ENCODE data around the gene MYO1B. TPM values are rescaled to one million over a fixed set of nuclear protein-coding genes. Genes with fewer than 3 reads are reported as not detected.

MYO1B gene
- total RNA-seq, 1 donor from 2014 or later, result 67.7 TPM

DNA sequence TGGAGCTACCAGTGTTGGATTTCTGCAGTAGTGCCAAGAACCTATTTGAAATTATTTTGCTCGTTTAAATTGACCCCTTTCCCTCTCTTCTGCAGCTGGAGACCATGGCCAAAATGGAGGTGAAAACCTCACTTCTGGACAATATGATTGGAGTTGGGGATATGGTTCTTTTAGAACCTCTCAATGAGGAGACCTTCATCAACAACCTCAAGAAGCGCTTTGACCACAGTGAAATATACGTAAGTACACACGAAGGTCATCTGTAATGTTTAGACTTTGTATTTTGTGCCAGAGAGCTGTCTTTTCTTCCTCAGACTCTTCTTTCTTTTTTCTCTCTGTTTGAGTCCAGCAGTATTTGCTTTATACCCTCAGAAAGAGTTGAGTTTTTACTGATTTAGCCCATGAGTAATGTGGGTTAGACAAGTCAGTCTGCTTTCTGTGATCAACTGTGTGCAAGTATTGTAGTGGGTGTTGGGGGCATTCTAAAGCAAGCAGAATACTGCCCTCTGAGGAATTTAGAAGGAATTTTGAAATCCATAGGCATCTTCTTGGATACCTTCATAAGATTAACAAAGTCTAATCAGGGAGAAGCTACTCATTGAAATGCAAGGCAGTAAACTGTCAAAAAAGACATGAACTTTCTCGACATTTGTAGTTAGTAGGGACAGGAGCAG is 31.7 kb downstream of the MYO1B start:
- no peak for TF ChIP-seq CTCF (conservative IDR thresholded peaks at IDR 0.05)
- H3K9me3 Mint-ChIP-seq, result no peaks in the 10 kb centered on the region
- H3K27me3 Mint-ChIP-seq, result no peaks in the 10 kb centered on the region
- peaks cover 12% of the 10 kb centered on the region for H3K4me1 Mint-ChIP-seq (ENCODE audit: unreplicated experiment)
- no peak overlapping the region for H3K4me3 Mint-ChIP-seq
- H3K36me3 Mint-ChIP-seq, result peaks cover 33% of the 10 kb centered on the region
- H3K27ac Mint-ChIP-seq, result no peak overlapping the region
- no peak for DNase-seq (ENCODE audit: extremely low spot score, unreplicated experiment)

DNA sequence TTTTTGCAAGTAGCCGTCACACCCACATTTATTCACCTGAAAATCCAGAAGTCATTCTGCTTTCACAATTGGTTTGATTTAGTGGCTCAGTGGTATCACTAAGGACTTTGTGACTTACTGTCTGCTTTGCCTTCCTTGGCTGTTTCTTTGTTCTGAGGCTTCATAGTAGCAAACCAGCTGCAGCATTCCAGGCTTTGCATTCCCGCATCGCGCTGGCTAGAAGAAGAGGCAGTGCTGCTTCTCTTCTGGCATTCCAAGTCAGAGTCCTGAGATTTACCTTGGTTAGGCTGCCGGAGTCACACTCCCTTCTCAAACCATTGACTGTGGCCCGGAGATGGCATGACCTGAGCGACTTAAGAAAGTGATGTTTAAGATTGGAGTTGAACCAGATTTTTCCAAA is 35.1 kb downstream of the MYO1B start:
- H3K4me3 Mint-ChIP-seq, result no peak overlapping the region
- no peak for DNase-seq (ENCODE audit: extremely low spot score, unreplicated experiment)
- H3K27me3 Mint-ChIP-seq, result no peaks in the 10 kb centered on the region
- H3K27ac Mint-ChIP-seq, result peak overlapping the region; percentile 47
- no peaks in the 10 kb centered on the region for H3K4me1 Mint-ChIP-seq (ENCODE audit: unreplicated experiment)
- H3K36me3 Mint-ChIP-seq, result peaks cover 40% of the 10 kb centered on the region
- no peak for TF ChIP-seq CTCF (conservative IDR thresholded peaks at IDR 0.05)
- H3K9me3 Mint-ChIP-seq, result no peaks in the 10 kb centered on the region

DNA sequence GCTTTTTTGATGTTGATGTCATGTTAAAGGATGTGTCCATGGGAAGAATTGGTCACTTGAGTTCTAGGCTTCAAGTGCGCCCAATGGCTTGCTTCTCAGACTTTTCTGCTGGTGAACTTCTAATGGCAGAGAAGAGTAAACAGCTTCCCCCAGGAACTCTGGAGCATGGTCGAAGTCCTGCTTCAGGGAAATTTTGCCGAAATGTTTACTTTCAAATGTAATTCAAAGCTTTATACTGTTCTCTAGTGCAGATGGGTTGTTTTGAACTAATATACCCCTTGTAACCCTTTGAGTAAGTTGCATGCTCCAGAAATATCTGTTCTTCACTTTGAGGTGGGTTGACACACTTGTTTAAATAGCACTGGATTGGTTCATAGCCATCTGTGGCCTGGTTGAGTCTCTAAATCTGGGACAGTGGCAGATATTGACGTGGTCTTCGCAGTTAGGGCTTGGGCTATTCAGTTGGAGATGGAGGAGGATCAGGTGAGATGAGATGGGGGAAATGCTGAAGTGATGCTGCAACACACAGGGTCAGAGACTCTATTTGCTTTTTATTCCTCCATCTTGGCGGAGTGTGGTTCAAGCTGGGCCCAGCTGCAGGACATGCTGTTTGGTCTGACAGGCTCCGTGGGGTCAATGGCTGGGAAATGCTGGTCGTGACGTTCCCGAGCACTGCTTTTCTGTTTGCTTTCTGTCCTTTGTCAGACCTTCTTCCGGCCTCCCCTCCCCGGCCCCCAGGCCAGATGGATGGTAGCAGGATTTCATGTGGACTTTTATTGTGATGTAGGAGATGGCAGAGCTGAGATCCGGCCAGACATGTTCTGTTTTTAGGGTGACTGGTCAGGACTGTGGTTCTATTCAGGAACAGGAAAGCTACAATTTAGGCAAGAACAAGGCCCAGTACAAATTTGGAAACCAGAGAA is 35.9 kb downstream of the MYO1B start:
- TF ChIP-seq CTCF (conservative IDR thresholded peaks at IDR 0.05), result no peak
- Mint-ChIP-seq H3K36me3 (peaks cover 39% of the 10 kb centered on the region), H3K4me3 (no peak overlapping the region), H3K27ac (no peak overlapping the region), H3K27me3 (no peaks in the 10 kb centered on the region), H3K4me1 (ENCODE audit: unreplicated experiment) (no peaks in the 10 kb centered on the region), H3K9me3 (no peaks in the 10 kb centered on the region)
- DNase-seq (ENCODE audit: extremely low spot score, unreplicated experiment), result no peak

- peaks cover 16% of the 10 kb centered on the region for H3K36me3 Mint-ChIP-seq
- H3K27me3 Mint-ChIP-seq, result no peaks in the 10 kb centered on the region
- TF ChIP-seq CTCF (conservative IDR thresholded peaks at IDR 0.05), result no peak
- no peak for DNase-seq (ENCODE audit: extremely low spot score, unreplicated experiment)
- H3K9me3 Mint-ChIP-seq, result no peaks in the 10 kb centered on the region
- no peak overlapping the region for H3K4me3 Mint-ChIP-seq
- H3K27ac Mint-ChIP-seq, result no peak overlapping the region
- H3K4me1 Mint-ChIP-seq (ENCODE audit: unreplicated experiment), result peaks cover 6% of the 10 kb centered on the region
These were observed 40.0 kb downstream of the MYO1B start for GRCh38 chr2:191285252-191285651.

DNA sequence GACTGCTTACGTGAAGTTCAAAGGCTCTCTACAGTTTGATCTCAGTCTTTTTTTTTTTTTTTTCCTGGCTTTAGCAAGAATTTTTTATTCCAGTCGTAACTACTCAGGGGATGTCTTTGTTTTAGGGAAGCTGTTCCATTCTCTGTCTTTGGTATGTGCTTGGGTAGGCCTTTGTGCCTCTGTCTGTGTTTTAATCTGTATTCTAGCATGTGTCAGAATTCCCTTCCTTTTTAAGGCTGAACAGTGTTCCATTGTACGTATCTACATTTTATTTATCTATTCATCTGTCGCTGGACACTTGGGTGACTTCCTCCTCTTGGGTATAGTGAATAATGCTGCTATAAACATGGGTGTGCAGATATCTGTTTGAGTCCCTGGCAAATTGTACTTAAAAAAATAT is 42.6 kb downstream of the MYO1B start:
- Mint-ChIP-seq H3K4me3 (no peak overlapping the region), H3K27me3 (no peaks in the 10 kb centered on the region), H3K27ac (no peak overlapping the region), H3K9me3 (peaks cover 4% of the 10 kb centered on the region), H3K36me3 (peaks cover 14% of the 10 kb centered on the region), H3K4me1 (ENCODE audit: unreplicated experiment) (peaks cover 11% of the 10 kb centered on the region)
- DNase-seq (ENCODE audit: extremely low spot score, unreplicated experiment), result no peak
- TF ChIP-seq CTCF (conservative IDR thresholded peaks at IDR 0.05), result no peak
